NCI-H2196 treated with DMSO at 0.1 percent for 48 hours (cell line): Measurements from ENCODE around the gene KIF1B.

Experiments used
- DNase-seq: peaks from one replicate; lab custom pipeline; 2025; ENCODE audit not compliant: unreplicated experiment; lab: John Stamatoyannopoulos, UW

Gene KIF1B

GRCh38 chr1:10280439-10281350, 70.3 kb downstream of the KIF1B start:
- no peak for DNase-seq

GRCh38 chr1:10283318-10283984, 73.1 kb downstream of the KIF1B start:
- DNase-seq, result no peak

GRCh38 chr1:10286244-10286643, 75.9 kb downstream of the KIF1B start:
- DNase-seq, result no peak

GRCh38 chr1:10287023-10287645, 76.8 kb downstream of the KIF1B start:
- DNase-seq, result no peak

GRCh38 chr1:10288029-10288615, 77.8 kb downstream of the KIF1B start:
- DNase-seq, result no peak

- no peak for DNase-seq
Measured at GRCh38 chr1:10291705-10292104, 81.3 kb downstream of the KIF1B start.

- no peak for DNase-seq
Measured at GRCh38 chr1:10292188-10292587, 81.8 kb downstream of the KIF1B start.

- no peak for DNase-seq
Measured at GRCh38 chr1:10295481-10296085, 85.2 kb downstream of the KIF1B start.

- DNase-seq, result no peak
Measured at GRCh38 chr1:10299151-10299550, 88.8 kb downstream of the KIF1B start.

GRCh38 chr1:10302416-10302815, 92.0 kb downstream of the KIF1B start:
- DNase-seq, result no peak

- no peak for DNase-seq
Measured at GRCh38 chr1:10304295-10304694, 93.9 kb downstream of the KIF1B start.

GRCh38 chr1:10306435-10306834, 96.1 kb downstream of the KIF1B start:
- DNase-seq, result no peak

GRCh38 chr1:10308001-10308400, 97.6 kb downstream of the KIF1B start:
- DNase-seq, result no peak

- DNase-seq, result no peak
Measured at GRCh38 chr1:10309243-10310011, 99.1 kb downstream of the KIF1B start.

- no peak for DNase-seq
Measured at GRCh38 chr1:10316752-10317151, 106.4 kb downstream of the KIF1B start.

GRCh38 chr1:10319750-10320149, 109.4 kb downstream of the KIF1B start:
- DNase-seq, result no peak

GRCh38 chr1:10320336-10320735, 110.0 kb downstream of the KIF1B start:
- no peak for DNase-seq

- DNase-seq, result no peak
Measured at GRCh38 chr1:10322821-10323220, 112.5 kb downstream of the KIF1B start.

GRCh38 chr1:10324627-10325026, 114.3 kb downstream of the KIF1B start:
- DNase-seq, result no peak

GRCh38 chr1:10325521-10325920, 115.2 kb downstream of the KIF1B start:
- DNase-seq, result no peak
